DOHH2 (cell line): ENCODE measurements around the gene CFAP251.

ENCODE experiments used
- EZH2phosphoT487 ChIP-seq: fragments of 200-600 bp; sonication (generic); IDR thresholded peaks from 2 replicates; pipeline ENCODE4 v1.6.1; 2017; ENCODE audit warnings: borderline replicate concordance, mild to moderate bottlenecking, antibody characterized with exemption, low read length, moderate library complexity, mixed read lengths
- TF ChIP-seq, protein P1 (sequence below): fragments of 200-600 bp; sonication (generic); IDR thresholded peaks from one replicate; pipeline ENCODE4 v1.5.1; 2014; ENCODE audit warnings: antibody characterized with exemption, mild to moderate bottlenecking, low read depth, low read length; ENCODE audit not compliant: poor library complexity, severe bottlenecking

DNA sequence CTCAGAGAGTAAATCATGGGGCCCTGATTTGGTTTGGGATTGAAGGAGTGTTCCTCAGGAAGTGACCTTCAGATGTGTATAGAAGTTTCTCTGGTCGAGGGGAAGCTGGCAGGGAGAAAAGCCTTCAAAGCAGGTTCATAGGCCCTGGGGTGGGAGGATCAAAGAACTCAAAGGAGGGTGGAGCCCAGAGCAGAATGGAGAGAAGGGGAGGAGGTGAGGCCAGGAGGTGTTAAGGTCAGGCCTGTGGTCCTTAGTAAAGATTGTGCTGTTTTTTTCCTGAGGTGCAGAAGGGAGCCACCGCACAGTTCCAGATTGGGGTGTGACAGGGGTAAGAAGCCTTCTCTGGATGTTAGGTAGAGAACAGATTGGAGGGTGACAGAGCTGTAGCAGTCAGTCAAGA, 9.7 kb upstream of the CFAP251 start:
- TF ChIP-seq, protein P1, sequence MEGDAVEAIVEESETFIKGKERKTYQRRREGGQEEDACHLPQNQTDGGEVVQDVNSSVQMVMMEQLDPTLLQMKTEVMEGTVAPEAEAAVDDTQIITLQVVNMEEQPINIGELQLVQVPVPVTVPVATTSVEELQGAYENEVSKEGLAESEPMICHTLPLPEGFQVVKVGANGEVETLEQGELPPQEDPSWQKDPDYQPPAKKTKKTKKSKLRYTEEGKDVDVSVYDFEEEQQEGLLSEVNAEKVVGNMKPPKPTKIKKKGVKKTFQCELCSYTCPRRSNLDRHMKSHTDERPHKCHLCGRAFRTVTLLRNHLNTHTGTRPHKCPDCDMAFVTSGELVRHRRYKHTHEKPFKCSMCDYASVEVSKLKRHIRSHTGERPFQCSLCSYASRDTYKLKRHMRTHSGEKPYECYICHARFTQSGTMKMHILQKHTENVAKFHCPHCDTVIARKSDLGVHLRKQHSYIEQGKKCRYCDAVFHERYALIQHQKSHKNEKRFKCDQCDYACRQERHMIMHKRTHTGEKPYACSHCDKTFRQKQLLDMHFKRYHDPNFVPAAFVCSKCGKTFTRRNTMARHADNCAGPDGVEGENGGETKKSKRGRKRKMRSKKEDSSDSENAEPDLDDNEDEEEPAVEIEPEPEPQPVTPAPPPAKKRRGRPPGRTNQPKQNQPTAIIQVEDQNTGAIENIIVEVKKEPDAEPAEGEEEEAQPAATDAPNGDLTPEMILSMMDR, result no peak
- TF ChIP-seq EZH2phosphoT487, result no peak
